ENCODE measurements around the gene FNDC4.
"Not testable (repeated sequence)": the region's sequence is repeated elsewhere in the genome, so short reads cannot be mapped to it uniquely, and the experiment has no call there.

FNDC4 gene, protein sequence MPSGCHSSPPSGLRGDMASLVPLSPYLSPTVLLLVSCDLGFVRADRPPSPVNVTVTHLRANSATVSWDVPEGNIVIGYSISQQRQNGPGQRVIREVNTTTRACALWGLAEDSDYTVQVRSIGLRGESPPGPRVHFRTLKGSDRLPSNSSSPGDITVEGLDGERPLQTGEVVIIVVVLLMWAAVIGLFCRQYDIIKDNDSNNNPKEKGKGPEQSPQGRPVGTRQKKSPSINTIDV

DNA sequence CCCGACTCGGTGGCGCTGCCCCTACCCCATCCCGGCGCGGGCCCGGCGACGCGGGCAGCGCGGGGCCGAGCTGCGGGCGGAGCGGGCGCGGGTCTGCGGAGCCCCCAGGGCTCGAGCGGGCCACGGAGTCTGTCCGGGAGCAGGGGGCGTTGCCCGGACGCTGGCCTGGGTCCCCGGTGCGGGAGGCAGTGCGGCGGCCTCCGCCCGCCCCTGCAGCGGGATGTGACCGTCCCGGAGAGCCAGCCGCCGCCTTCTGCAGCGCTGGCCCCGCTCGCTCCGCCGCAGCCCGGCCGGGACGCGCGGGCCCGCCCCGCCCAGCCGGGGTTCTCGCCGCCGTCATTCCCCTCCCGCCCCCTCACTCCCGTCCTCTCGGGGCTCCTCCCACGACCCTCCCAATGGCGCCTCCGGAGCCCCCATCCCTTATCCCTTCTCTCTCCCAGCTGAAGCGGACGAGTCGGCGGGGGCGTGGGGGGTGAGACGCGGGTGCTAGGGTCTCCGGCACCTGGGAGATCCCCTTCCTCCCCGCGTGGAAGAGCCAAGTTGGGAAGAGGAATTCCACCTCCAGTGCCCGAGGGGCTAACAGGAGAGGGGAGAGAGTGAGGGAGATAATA is at the start of gene FNDC4:
FNDC4 (minus strand) TSS at position 257 of the 611 bp plus-strand sequence. CDS start 521 bp downstream, outside the sequence.
- DNase-seq (ENCODE audit: low spot score) = peak; percentile 81

DNA sequence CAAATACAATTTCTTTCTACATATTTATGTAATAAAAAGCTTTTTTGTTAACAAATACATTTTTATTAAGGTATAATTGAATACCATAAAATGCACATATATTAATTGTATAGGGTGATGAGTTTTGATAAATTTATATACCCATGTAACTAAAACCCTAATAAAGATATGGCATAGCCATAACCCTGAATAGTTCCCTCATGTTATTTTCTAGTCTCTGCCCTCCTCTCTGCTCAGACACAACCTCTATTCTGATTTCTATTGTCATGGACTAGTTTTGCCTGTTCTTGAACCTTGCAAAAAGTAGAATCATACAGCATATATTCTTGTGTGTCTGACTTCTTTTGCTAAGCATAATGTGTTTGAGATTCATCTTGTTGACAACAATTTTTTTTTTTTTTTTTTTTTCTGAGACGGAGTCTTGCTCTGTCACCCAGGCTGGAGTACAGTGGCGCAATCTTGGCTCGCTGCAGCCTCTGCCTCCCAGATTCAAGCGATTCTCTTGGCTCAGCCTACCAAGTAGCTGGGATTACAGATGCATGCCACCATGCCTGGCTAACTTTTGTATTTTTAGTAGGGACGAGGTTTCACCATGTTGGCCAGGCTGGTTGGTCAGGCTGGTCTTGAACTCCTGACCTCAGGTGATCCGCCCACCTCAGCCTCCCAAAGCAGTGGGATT is 49.3 kb upstream of the FNDC4 start:
- no peak for DNase-seq (ENCODE audit: low spot score)

DNA sequence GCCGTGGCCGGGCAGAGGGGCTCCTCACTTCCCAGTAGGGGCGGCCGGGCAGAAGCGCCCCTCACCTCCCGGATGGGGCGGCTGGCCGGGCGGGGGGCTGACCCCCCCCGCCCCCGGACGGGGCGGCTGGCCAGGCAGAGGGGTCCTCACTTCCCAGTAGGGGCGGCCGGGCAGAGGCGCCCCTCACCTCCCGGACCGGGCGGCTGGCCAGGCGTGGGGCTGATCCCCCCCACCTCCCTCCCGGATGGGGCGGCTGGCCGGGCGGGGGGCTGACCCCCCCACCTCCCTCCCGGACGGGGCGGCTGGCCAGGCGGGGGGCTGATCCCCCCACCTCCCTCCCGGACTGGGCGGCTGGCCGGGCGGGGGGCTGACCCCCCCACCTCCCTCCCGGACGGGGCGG is 44.6 kb upstream of the FNDC4 start:
- DNase-seq (ENCODE audit: low spot score) = not testable (repeated sequence)

DNA sequence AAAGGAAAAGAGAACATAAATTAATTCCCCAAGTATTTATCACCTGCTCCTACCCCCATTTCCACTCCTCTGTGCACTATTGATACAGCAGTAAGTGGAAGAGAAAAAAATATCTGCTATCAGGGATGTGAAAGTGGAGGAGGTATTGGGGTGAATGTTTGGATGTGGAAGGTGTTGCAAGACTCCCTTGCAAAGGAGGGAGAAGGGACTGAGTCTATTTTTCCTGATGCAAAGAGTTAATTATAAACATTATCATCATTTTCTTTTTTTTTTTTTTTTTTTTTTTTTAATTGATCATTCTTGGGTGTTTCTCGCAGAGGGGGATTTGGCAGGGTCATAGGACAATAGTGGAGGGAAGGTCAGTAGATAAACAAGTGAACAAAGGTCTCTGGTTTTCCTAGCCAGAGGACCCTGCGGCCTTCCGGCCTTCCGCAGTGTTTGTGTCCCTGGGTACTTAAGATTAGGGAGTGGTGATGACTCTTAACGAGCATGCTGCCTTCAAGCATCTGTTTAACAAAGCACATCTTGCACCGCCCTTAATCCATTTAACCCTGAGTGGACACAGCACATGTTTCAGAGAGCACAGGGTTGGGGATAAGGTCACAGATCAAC is 43.9 kb upstream of the FNDC4 start:
- not testable (repeated sequence) for DNase-seq (ENCODE audit: low spot score)

DNA sequence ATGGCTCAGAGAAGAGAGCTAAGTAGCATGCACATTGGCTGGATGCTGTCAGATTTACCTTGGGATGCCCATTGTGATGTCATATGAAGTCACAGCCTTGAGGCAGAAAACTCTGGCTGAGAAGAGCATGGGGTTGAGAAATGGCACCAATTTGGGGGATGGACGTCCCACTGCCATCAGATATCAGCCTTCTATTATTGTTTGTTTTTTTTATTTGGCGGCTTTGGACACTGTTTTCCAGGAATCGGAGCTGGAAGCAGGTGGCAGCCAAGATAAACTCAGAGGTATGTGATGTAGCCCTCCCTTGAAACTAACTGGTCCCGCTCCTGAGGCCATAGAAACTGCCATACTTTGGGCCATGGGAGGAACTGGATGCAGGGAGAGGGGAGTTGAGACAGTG is 42.3 kb upstream of the FNDC4 start:
- no peak for DNase-seq (ENCODE audit: low spot score)

DNA sequence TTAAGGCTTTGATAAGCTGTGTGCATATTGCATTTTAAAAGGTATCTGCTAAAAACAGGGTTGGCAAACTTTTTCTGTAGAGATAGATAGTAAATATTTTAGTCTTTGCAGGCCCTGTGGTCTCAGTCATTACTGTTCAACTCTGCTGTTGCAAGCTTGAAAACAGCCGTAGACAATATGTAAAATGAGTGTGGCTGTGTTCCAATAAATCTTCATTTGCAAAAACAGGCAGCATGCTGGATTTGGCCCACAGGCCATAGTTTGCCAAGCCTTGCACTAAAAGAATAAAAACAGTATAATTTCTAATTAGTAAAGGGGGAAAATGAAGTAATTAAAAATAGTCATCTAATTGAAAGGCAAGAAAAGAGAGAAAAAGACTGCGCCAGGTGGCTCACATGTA is 37.0 kb upstream of the FNDC4 start:
- no peak for DNase-seq (ENCODE audit: low spot score)

DNA sequence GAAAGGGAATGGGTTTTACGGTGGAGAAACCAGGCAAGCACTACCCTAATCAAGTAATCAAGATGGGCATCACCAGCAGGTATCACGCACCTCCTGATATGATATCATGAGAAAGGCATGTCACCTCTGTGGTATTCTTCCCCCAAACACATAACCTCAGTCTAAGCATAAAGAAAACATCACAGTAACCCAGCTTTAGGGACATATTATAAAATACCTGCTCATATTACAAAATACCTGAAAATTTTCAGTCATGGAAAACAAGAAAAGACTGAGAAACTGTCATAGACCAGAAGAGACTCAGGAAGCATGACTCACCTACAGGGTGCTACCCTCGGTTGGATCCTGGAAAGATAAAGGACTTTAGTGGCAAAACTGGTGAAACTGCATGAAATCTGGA is 32.2 kb upstream of the FNDC4 start:
- no peak for DNase-seq (ENCODE audit: low spot score)

DNA sequence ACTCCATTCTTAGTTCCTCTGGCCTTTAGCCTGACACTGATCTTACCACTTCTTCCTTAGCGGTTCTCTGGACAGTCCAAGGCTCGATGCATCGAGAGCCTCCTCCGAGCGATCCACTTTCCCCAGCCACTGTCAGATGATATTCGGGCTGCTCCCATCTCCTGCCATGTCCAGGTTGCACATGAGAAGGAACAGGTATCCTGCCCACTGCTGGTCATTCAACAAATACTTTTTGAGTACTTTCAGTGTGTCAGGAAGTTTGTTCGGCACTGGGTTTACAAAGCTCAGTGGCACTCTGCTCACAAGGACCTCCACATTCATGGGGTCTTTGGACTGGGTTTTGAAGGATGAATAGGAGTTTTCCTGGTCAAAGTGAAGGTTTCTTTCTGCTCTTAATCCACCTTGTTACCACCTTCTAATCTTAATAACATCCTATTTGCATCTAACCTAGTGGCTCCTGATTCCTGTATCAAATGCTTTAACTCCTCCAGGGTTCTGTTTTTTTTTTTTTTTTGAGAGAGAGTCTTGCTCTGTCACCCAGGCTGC is 27.5 kb upstream of the FNDC4 start:
- DNase-seq (ENCODE audit: low spot score) = no peak

DNA sequence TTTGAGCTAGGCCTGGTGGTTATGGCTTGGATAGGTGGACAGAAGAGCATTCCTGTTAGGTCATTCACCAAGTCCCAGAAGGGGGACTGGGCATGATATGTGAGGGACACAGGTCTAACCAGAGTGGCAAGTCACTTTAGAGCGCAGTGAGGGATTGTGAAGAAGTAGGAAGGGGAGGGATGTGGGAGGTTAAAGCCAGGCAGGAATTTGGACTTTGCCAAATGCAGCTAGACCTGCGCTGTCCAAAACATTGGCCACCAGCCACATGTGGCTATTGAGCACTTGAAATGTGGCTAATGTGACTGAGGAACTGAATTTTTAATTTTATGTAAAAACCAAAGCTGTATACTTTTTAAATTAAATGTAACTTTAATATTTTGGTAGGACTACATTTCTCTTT is 25.3 kb upstream of the FNDC4 start:
- DNase-seq (ENCODE audit: low spot score) = no peak

DNA sequence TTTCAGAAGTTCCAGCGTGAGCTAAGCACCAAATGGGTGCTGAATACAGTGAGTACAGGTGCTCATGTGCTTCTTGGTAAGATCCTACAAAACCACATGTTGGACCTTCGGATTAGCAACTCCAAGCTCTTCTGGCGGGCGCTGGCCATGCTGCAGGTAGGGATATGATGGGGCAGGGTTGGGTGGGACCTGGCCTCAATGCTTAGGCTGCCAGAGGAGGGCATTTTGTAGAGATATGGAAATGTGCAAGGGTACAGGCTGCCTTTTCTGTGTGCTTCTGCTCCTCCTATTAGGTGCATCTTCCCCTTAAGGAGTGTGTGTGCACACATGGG is 23.7 kb upstream of the FNDC4 start:
- DNase-seq (ENCODE audit: low spot score) = no peak

DNA sequence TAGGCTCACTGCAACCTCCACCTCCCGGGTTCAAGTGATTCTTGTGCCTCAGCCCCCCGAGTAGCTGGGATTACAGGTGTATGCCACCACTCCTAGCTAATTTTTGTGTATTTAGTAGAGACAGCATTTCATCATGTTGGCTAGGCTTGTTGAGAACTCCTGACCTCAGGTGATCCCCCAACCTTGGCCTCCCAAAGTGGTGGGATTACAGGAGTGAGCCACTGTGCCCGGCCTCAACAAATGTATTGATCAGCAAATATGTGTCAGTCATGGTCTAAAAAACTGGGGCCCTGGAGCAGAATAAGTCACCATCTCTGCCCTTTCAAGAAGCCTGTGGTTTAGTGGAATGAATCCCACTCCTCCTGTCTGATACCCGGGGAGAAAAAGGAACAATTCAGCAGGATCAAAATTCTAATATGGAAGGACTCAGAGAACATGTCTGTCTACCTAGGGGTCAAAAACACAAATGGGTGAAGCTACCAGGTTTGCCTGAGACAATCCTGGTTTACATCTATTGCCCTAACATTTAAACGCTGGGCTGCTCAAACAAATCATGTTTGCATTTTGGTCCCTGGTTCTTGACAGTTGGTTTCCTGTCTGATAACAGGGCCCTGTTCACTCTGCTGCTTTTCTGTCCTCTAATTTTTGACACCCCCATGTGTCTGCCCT is 23.2 kb upstream of the FNDC4 start:
- no peak for DNase-seq (ENCODE audit: low spot score)

DNA sequence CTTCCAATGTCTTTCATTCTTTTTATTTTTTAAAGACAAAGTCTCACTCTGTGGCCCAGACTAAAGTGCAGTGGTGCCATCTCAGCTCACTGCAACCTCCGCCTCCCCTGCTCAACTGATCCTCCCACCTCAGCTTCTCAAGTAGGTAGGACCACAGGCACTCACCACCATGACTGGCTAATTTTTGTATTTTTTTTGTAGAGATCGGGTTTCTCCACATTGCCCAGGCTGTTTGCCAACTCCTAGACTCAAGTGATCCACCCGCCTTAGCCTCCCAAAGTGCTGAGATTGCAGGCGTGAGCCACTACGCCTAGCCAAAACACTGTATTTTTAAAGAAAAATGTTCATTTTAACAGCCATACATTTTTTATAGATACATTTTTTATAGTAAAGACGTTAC is 14.3 kb upstream of the FNDC4 start:
- no peak for DNase-seq (ENCODE audit: low spot score)

DNA sequence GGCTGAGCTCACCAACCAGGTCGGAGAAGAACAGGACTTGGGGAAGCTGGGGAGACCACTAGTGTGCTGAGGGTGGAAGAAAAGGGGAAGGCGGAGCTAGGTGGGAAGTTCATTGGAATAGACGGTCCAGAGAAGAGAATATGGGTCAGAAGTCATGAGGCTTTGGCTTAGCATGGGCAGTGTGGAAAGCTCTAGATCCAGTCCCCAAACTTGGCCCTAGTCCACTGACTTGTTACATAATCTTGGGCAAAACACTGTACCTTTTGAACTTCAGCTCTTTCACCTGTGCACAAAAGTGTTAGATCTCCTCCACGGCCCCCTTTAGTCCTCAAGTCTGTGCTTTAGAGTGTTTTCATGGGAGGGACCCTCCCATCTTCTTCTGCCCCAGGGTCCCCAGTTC is 12.3 kb upstream of the FNDC4 start:
- DNase-seq (ENCODE audit: low spot score) = no peak

DNA sequence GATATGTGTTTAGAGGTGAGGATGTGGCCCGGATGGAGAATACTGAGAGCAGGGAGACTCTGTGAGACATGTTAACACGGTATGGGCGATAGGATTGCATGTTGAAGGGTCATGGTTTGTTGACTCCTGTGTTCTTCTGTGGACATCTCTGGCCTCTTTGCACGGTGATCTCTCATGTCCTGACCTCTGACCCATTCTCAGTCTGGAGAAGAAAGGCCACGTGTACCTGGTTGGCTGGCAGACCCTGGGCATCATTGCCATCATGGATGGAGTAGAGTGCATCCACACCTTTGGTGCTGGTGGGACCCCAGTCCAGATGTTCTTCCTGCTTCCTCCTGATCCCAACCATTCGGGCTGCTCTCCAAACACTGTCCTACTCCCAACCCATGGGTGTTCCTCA is 11.6 kb upstream of the FNDC4 start:
- DNase-seq (ENCODE audit: low spot score) = no peak

DNA sequence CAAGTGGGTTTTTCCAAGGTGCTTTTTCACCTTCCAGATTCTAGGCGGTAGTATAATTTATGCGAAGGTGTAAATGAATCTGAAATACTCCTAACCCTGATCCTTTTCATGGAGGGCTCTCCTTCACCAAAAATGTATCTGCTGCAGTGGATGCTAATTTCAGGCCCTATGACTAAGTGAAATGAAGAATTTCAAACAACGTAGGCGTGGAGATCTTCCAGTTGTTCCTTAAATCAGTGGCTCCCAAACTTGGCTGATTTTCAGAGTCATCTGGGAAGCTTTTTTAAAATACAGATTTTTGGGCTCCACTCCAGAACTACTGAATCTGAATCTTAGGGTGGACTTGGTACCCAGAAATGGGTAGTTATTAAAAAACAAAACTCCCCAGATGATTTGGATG is 7.1 kb upstream of the FNDC4 start:
- no peak for DNase-seq (ENCODE audit: low spot score)

DNA sequence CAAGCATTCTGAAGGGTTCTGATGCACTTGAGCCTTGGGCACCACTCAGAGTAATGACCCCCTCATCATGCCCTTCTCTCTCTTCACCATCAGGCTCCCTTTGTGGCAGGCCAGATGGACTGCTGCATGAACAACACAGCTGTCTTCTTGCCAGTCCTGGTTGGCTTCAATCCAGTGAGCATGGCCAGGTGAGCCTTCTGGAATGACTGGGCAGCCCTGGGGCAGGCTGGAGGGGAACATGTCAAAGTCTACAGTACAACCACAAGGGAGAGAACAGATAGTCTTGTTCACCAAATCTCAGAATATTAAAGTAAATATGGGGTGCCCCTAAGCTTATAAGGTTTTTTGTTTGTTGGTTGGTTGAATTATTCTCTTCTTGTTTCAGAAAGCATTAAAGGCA is 6.0 kb upstream of the FNDC4 start:
- no peak for DNase-seq (ENCODE audit: low spot score)

DNA sequence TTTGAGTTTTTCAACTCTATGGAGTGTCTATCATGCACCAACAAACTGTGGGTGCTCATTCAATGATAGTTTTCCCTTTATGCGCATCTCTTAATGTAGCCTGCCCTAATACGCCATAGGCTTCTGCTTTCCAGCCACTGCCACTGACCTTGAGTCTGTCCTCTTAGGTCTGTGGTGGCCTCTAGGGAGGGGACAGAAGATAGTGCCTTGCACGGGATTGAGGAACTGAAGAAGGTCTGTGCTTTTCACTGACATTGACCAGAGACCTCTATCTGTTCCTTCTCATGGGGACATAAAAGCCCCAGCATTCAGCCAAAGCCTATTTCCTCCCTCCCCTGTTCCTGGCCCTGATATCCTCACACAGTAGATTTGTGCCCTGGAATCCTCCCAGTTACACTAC is 4.0 kb upstream of the FNDC4 start:
- DNase-seq (ENCODE audit: low spot score) = no peak

DNA sequence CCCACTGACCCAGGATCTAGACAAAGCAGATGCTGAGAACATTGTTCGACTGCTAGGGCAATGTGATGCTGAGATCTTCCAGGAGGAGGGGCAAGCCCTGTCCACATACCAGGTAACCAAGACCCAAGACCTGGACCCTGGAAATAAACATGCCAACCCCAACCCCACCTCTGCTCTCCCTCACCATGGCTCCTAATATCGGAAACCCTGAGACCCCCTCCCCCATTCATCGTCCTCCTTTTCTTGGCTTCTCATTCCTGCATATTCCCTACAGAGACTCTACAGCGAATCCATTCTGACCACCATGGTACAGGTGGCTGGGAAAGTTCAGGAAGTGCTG is 2.3 kb upstream of the FNDC4 start:
- DNase-seq (ENCODE audit: low spot score) = no peak

DNA sequence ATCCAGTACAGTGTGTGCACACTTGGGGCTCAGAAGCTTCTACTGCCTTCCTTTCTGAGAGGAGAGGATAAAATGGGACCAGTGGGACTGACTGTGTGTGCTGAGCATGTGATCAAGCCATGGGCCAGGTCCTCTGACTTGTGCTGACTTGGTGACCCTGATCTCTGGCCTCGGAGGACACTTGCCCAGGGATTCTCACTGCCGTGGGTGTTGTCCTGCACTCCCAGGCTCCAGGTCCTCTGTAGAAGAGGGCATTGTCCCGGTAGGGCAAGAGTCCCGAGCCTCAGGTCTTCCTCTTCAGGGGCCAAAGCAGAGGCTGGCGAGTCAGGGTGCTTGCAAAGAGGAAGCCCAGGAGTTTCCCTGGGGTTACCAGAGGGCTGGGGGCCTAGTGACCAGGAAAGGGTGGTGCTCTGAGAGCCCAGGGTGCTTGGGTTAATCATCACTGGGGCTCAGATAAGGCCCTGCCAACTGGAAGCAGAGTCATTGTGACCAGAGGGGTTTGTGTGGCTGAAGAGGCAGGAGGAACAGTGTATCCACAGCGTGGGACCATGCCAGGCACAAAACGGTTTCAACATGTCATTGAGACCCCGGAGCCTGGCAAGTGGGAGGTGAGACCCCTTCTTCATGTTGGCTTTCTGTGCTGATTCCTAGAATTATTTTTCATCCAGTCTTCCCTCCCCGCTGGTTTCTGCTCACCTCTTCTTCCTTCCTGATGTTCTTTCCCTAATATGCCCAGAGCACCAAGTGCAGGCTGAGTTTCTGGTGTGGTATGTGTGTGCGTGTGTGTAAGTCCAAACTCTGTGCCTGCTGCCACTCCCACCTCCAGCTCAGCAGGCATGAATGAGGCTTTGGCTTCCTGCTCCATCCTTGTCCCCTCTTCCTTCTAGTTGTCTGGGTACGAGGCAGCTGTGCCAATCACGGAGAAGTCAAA is 1.6 kb upstream of the FNDC4 start, which contains the start of gene GCKR:
GCKR (plus strand) TSS at position 483 of the 931 bp plus-strand sequence; CDS start at position 549, 66 bp downstream.
- no peak for DNase-seq (ENCODE audit: low spot score)

DNA sequence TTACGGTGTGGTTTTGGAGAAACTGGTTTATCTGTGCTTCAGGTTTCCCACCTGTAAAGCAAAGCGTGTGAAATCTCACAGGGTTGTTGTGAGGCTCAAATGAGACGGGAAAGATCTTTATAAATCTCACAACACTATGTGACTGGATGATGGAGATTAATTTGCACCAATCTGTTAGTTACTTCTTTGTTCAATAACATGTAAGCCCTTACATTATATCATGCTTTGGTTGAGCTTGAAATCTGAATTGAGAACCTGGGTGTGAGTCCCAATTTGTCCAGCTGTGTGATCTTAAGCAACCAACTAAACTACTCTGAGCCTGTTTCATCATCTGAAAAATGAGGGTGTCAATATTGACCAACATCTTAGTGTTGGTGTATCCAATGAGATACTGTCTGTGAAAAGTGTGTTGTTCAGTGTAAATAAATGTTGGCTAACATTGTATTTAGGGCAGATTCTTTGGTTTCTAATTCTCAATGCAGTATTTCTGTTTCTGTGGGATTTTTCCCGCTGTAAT is 898 bp upstream of the FNDC4 start:
- DNase-seq (ENCODE audit: low spot score) = no peak

DNA sequence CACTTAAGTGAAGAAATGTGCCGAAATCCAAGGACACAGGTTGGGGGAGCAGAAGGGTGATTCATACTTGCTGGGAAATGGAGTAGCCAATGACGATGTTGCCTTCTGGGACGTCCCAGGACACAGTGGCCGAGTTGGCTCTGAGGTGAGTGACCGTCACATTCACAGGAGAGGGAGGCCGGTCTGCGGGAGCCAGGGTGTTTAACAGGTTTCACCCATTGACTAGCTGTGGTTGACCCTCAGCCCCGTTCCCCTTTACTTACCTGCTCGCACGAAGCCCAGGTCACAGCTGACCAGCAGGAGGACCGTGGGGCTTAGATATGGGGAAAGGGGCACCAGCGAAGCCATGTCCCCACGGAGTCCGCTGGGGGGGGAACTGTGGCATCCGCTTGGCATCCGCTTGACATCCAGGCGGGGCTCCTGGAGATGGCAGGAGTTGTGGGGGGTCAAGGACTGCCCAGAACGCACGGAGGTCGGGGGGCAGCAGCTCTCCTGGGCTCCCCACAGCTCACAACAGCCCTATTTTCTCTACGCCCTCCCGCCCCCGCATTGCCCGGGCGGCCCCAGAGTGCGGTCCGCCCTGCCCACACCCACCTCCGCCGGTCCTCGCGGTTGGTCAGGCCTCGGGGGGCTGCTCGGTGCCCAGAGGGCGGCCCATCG is 586 bp downstream of the FNDC4 start:
- no peak for DNase-seq (ENCODE audit: low spot score)
